Posterior vena cava (tissue), 2 donors: Measurements from ENCODE around the gene CISTR. TPM values are rescaled to one million over a fixed set of nuclear protein-coding genes. Genes with fewer than 3 reads are reported as not detected.
"Not testable (repeated sequence)": the region's sequence is repeated elsewhere in the genome, so short reads cannot be mapped to it uniquely, and the experiment has no call there.

ENCODE experiments used
- DNase-seq: peaks from one replicate; pipeline ENCODE4 v3.0.0-alpha.2; 2020; ENCODE audit warnings: low spot score
- intact Hi-C, 2 donors: fragments of 100-400 bp; cut with DNase I; formaldehyde crosslinking; loops; one replicate each; pipeline versions ENCODE4 v1.14.1 to v1.14.2; 2022 to 2023
- long read RNA-seq, 2 donors: library from polyadenylated mRNA; unstranded; transcript quantifications; one replicate each; pipeline ENCODE4 v2.0.0, GENCODE V29; 2020 to 2021
- total RNA-seq, 2 donors: library from RNA; stranded (reverse); fragmentation: NEBNext Ultra II Directional; extraction: Animal tissue kit (Norgen Biotek cat#: 25700); gene quantifications; one replicate each; pipeline ENCODE4 v1.2.1, GENCODE V29; 2021
- donor health status: DM: yes; HTN: yes; CAD: no.
- donor health status: DM: yes; HTN: yes; CAD: no.

CISTR gene
- total RNA-seq = not detected
- long read RNA-seq, donor 1 = 0 reads
- long read RNA-seq, donor 2 = 0 reads

GRCh38 chr12:53751336-53752191, at the start of gene CISTR:
CISTR (minus strand) TSS chr12:53751979.
- no peak for DNase-seq
- intact Hi-C loops = no loop called here

- DNase-seq = no peak
- intact Hi-C loops = no loop called here
Observed at GRCh38 chr12:53798575-53798974, 46.8 kb upstream of the CISTR start.

- intact Hi-C loops = no loop called here
- DNase-seq = no peak
Observed at GRCh38 chr12:53795927-53796326, 44.1 kb upstream of the CISTR start.

- no peak for DNase-seq
- intact Hi-C loops = no loop called here
Observed at GRCh38 chr12:53793221-53793620, 41.4 kb upstream of the CISTR start.

- intact Hi-C loops = no loop called here
- DNase-seq = no peak
Observed at GRCh38 chr12:53791735-53792326, 40.1 kb upstream of the CISTR start.

GRCh38 chr12:53789570-53789969, 37.8 kb upstream of the CISTR start:
- DNase-seq = no peak
- intact Hi-C loops = no loop called here

- intact Hi-C loops = no loop called here
- DNase-seq = no peak
Observed at GRCh38 chr12:53788892-53789291, 37.1 kb upstream of the CISTR start.

GRCh38 chr12:53786411-53786810, 34.6 kb upstream of the CISTR start:
- no peak for DNase-seq
- intact Hi-C loops = no loop called here

GRCh38 chr12:53785161-53785560, 33.4 kb upstream of the CISTR start:
- intact Hi-C loops = no loop called here
- no peak for DNase-seq

GRCh38 chr12:53782093-53782703, 30.4 kb upstream of the CISTR start:
- DNase-seq = no peak
- intact Hi-C loops = no loop called here

- no peak for DNase-seq
- intact Hi-C loops = no loop called here
Observed at GRCh38 chr12:53781228-53781801, 29.5 kb upstream of the CISTR start.

GRCh38 chr12:53780323-53780722, 28.5 kb upstream of the CISTR start:
- intact Hi-C loops = no loop called here
- DNase-seq = no peak

GRCh38 chr12:53779679-53780078, 27.9 kb upstream of the CISTR start:
- intact Hi-C loops = loop anchor here in 1 of 2 donors (10.0 kb wide), 1 partner anchor 195 kb away; the partner anchor contains the start of genes HOTAIR and HOXC11
- not testable (repeated sequence) for DNase-seq

- intact Hi-C loops = loop anchor here in 1 of 2 donors (10.0 kb wide), 1 partner anchor 197 kb away; the partner anchor contains the start of genes HOTAIR and HOXC11
- DNase-seq = no peak
Observed at GRCh38 chr12:53777936-53778644, 26.3 kb upstream of the CISTR start.

GRCh38 chr12:53777412-53777811, 25.6 kb upstream of the CISTR start:
- no peak for DNase-seq
- intact Hi-C loops = loop anchor here in 1 of 2 donors (10.0 kb wide), 1 partner anchor 197 kb away; the partner anchor contains the start of genes HOTAIR and HOXC11

GRCh38 chr12:53776872-53777271, 25.1 kb upstream of the CISTR start:
- intact Hi-C loops = loop anchor here in 1 of 2 donors (10.0 kb wide), 1 partner anchor 198 kb away; the partner anchor contains the start of genes HOTAIR and HOXC11
- no peak for DNase-seq

- DNase-seq = no peak
- intact Hi-C loops = loop anchor here in 1 of 2 donors (10.0 kb wide), 1 partner anchor 199 kb away; the partner anchor contains the start of genes HOTAIR and HOXC11
Observed at GRCh38 chr12:53775478-53776145, 23.8 kb upstream of the CISTR start.

- DNase-seq = no peak
- intact Hi-C loops = loop anchor here in 1 of 2 donors (10.0 kb wide), 1 partner anchor 205 kb away; the partner anchor contains the start of genes HOTAIR and HOXC11
Observed at GRCh38 chr12:53770281-53770680, 18.5 kb upstream of the CISTR start.
